H9 (cell line): ENCODE results near the gene BIRC3. TPM values are rescaled to one million over a fixed set of nuclear protein-coding genes. Genes with fewer than 3 reads are reported as not detected.

Experiments
- DNase-seq: peaks from one replicate; pipeline ENCODE4 v3.0.0-alpha.2; 2017
- H2AFZ ChIP-seq: one replicate; pipeline ENCODE4 v1.6.1; 2013; ENCODE audit warnings: mild to moderate bottlenecking, low read length, control low read depth, moderate library complexity
- H2AK5ac ChIP-seq: 2 replicates; pipeline ENCODE4 v1.6.1; 2013; ENCODE audit warnings: low read length, control low read depth, mixed read lengths; ENCODE audit not compliant: insufficient read length
- H2BK120ac ChIP-seq: one replicate; pipeline ENCODE4 v1.6.1; 2013; ENCODE audit warnings: low read depth, mild to moderate bottlenecking, low read length, control low read depth, inconsistent platforms; ENCODE audit not compliant: poor library complexity, severe bottlenecking
- H2BK12ac ChIP-seq: 2 replicates; pipeline ENCODE4 v1.6.1; 2013; ENCODE audit warnings: low read length, control low read depth, mixed read lengths, low read depth; ENCODE audit not compliant: insufficient read length
- H2BK15ac ChIP-seq: 2 replicates; pipeline ENCODE4 v1.6.1; 2013; ENCODE audit warnings: low read depth, low read length, control low read depth
- H2BK20ac ChIP-seq: one replicate; pipeline ENCODE4 v1.6.1; 2013; ENCODE audit warnings: low read depth, mild to moderate bottlenecking, low read length, control low read depth, inconsistent platforms; ENCODE audit not compliant: poor library complexity, severe bottlenecking
- H2BK5ac ChIP-seq: 2 replicates; pipeline ENCODE4 v1.6.1; 2013; ENCODE audit warnings: low read length, control low read depth, mixed read lengths; ENCODE audit not compliant: insufficient read length
- H3K14ac ChIP-seq: 2 replicates; pipeline ENCODE4 v1.6.1; 2013; ENCODE audit warnings: low read length, control low read depth; ENCODE audit not compliant: insufficient read depth
- H3K18ac ChIP-seq: 2 replicates; pipeline ENCODE4 v1.6.1; 2013; ENCODE audit warnings: low read depth, mild to moderate bottlenecking, mixed read lengths, low read length, control low read depth; ENCODE audit not compliant: insufficient read length
- H3K23ac ChIP-seq: 2 replicates; pipeline ENCODE4 v1.6.1; 2013; ENCODE audit warnings: low read length, control low read depth, mixed read lengths, low read depth; ENCODE audit not compliant: insufficient read length
- H3K23me2 ChIP-seq: 2 replicates; pipeline ENCODE4 v1.6.1; 2013; ENCODE audit warnings: low read depth, mild to moderate bottlenecking, mixed read lengths, low read length, control low read depth; ENCODE audit not compliant: insufficient read length, poor library complexity, severe bottlenecking
- H3K27ac ChIP-seq: 2 replicates; pipeline ENCODE4 v1.5.1; 2013; ENCODE audit warnings: low read length, control low read depth, mixed read lengths, low read depth; ENCODE audit not compliant: insufficient read length
- H3K27me3 ChIP-seq: 2 replicates; pipeline ENCODE4 v1.6.1; 2013; ENCODE audit warnings: low read length, control low read depth, inconsistent platforms; ENCODE audit not compliant: insufficient read depth
- H3K4ac ChIP-seq: 2 replicates; pipeline ENCODE4 v1.6.1; 2013; ENCODE audit warnings: low read depth, mild to moderate bottlenecking, control low read depth, inconsistent platforms, low read length, moderate library complexity
- H3K4me1 ChIP-seq: 2 replicates; pipeline ENCODE4 v1.6.1; 2013; ENCODE audit warnings: low read length, control low read depth, inconsistent platforms; ENCODE audit not compliant: insufficient read depth
- H3K4me2 ChIP-seq: 2 replicates; pipeline ENCODE4 v1.6.1; 2013; ENCODE audit warnings: low read length, control low read depth, mixed read lengths; ENCODE audit not compliant: insufficient read length, insufficient read depth
- H3K56ac ChIP-seq: 2 replicates; pipeline ENCODE4 v1.6.1; 2013; ENCODE audit warnings: low read depth, mild to moderate bottlenecking, mixed read lengths, low read length, control low read depth; ENCODE audit not compliant: insufficient read length
- H3K79me1 ChIP-seq: 2 replicates; pipeline ENCODE4 v1.6.1; 2013; ENCODE audit warnings: low read depth, mild to moderate bottlenecking, moderate library complexity, low read length, control low read depth, inconsistent platforms; ENCODE audit not compliant: insufficient read depth, poor library complexity, severe bottlenecking
- H3K79me2 ChIP-seq: 2 replicates; pipeline ENCODE4 v1.6.1; 2013; ENCODE audit warnings: low read length, control low read depth, inconsistent platforms; ENCODE audit not compliant: insufficient read depth
- H3K9ac ChIP-seq: 2 replicates; pipeline ENCODE4 v1.6.1; 2013; ENCODE audit warnings: low read length, control low read depth, mixed read lengths; ENCODE audit not compliant: insufficient read length; ENCODE audit errors: extremely low read depth
- H3K9me3 ChIP-seq: one replicate; pipeline ENCODE4 v1.6.1; 2013; ENCODE audit warnings: low read depth, low read length, inconsistent platforms; ENCODE audit not compliant: control insufficient read depth
- H3T11ph ChIP-seq: one replicate; pipeline ENCODE4 v1.6.1; 2013; ENCODE audit warnings: mild to moderate bottlenecking, low read length, control low read depth, inconsistent platforms
- H4K20me1 ChIP-seq: one replicate; pipeline ENCODE4 v1.6.1; 2013; ENCODE audit not compliant: control insufficient read depth, insufficient read length, insufficient read depth
- H4K5ac ChIP-seq: 2 replicates; pipeline ENCODE4 v1.6.1; 2013; ENCODE audit warnings: low read depth, mild to moderate bottlenecking, mixed read lengths, low read length, control low read depth; ENCODE audit not compliant: insufficient read length
- H4K8ac ChIP-seq: replicated peaks from 2 replicates; pipeline ENCODE4 v1.6.1; 2013; ENCODE audit warnings: low read length, control low read depth, mixed read lengths, low read depth; ENCODE audit not compliant: insufficient read length
- H4K91ac ChIP-seq: 2 replicates; pipeline ENCODE4 v1.6.1; 2013; ENCODE audit warnings: low read depth, mild to moderate bottlenecking, moderate library complexity, mixed read lengths, low read length, control low read depth; ENCODE audit not compliant: insufficient read length
- H3K27ac Mint-ChIP-seq, 3 experiments: 2 replicates in 2 of 3; 3 replicates in 1 of 3; pipeline ENCODE4 v1.8.0; 2020 to 2021; ENCODE audit warnings: mixed read lengths in 3 of 3, mild to moderate bottlenecking in 1 of 3, moderate library complexity in 1 of 3
- H3K27me3 Mint-ChIP-seq: 2 replicates; pipeline ENCODE4 v1.8.0; 2021; ENCODE audit warnings: low read depth, mild to moderate bottlenecking, moderate library complexity, mixed read lengths
- H3K36me3 Mint-ChIP-seq, 3 experiments: 2 replicates in 2 of 3; 3 replicates in 1 of 3; pipeline ENCODE4 v1.8.0; 2020 to 2021; ENCODE audit warnings: low read depth in 3 of 3, mixed read lengths in 3 of 3; ENCODE audit not compliant: insufficient read depth in 1 of 3
- H3K4me1 Mint-ChIP-seq, 2 experiments: 2 replicates each; pipeline ENCODE4 v1.8.0; 2020; ENCODE audit warnings: mixed read lengths in 2 of 2
- H3K4me3 Mint-ChIP-seq, 2 experiments: 2 replicates in 1 of 2; 3 replicates in 1 of 2; pipeline ENCODE4 v1.8.0; 2020 to 2021; ENCODE audit warnings: mild to moderate bottlenecking in 2 of 2, mixed read lengths in 2 of 2, moderate library complexity in 1 of 2
- H3K9me3 Mint-ChIP-seq, 2 experiments: 2 replicates in 1 of 2; 3 replicates in 1 of 2; pipeline ENCODE4 v1.8.0; 2020; ENCODE audit warnings: mild to moderate bottlenecking in 2 of 2, mixed read lengths in 2 of 2, moderate library complexity in 1 of 2
- CTCF ChIP-seq: fragments of 200-600 bp; sonication (generic); conservative IDR thresholded peaks from 3 replicates; pipeline ENCODE4 v1.8.0; 2021; ENCODE audit warnings: antibody characterized with exemption, mild to moderate bottlenecking
- WGBS: extraction: QIAGEN DNeasy Blood & Tissue Kit; methylation state at CpG from one replicate; pipeline ENCODE4 v1.1.7; 2013; ENCODE audit warnings: missing lambda C conversion rate, low lambda C conversion rate, mixed read lengths; ENCODE audit not compliant: insufficient read length; ENCODE audit errors: extremely low coverage; 5-methylcytosine and 5-hydroxymethylcytosine counted together
- long read RNA-seq: library from polyadenylated mRNA; unstranded; transcript quantifications from one replicate; pipeline ENCODE4 v2.0.0, GENCODE V29; 2020
- total RNA-seq: library from RNA; stranded (reverse); gene quantifications from 2 replicates; pipeline ENCODE4 v1.2.1, GENCODE V29; 2021

Gene BIRC3
- 0.04 and 0.18 TPM in 2 replicates for total RNA-seq
- long read RNA-seq = 0 reads

DNA sequence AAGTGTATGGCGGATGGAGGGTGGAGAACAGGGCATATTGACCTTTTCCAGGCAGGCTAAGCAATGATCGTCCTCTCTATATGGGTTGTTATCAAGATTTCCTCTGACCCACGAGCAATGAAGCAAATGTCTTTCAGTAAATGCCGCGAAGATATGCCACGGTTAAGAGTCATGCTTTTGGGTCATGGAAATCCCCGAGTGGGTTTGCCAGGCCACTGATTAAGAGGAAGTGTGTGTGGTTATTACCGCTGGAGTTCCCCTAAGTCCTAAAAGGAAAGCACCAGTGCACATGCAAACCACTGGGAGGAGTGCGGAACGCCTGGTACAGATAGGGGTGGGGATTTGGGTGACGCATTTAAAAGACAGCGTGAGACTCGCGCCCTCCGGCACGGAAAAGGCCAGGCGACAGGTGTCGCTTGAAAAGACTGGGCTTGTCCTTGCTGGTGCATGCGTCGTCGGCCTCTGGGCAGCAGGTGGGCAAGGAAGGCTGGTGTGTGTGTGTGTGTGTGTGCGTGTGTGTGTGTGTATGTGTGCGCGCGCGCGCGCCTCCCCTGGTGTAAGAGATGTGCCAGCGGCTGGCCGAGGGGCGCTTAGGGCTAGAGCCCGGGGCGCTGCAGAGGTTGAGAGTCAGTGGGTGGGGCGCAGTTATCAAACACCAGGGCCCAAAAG lies at the start of gene BIRC3:
Gene BIRC3, plus strand, starts transcription at position 386 of the 669 bp plus-strand sequence. CDS start 7,026 bp downstream, outside the sequence.
- H3K27ac ChIP-seq = no peak within 1 kb of the TSS
- H3K14ac ChIP-seq = no peak within 1 kb of the TSS
- H3K18ac ChIP-seq = no peak within 1 kb of the TSS
- H3T11ph ChIP-seq = no peak within 1 kb of the TSS
- no peaks in the 10 kb centered on the region for H3K79me2 ChIP-seq
- no peak within 1 kb of the TSS for H2BK120ac ChIP-seq
- no peak within 1 kb of the TSS for H3K4ac ChIP-seq
- H2BK15ac ChIP-seq = no peak within 1 kb of the TSS
- no peaks in the 10 kb centered on the region; the same call in 1 of the 2 replicates for H3K27me3 ChIP-seq
- peak within 1 kb of the TSS; percentile 60 for H3K4me2 ChIP-seq
- H4K5ac ChIP-seq = no peak within 1 kb of the TSS
- peak; percentile 83 for DNase-seq
- H3K56ac ChIP-seq = no peak within 1 kb of the TSS
- no peak within 1 kb of the TSS for H2BK12ac ChIP-seq
- H3K4me1 ChIP-seq = peaks cover 2% of the 10 kb centered on the region; the same call in 1 of the 2 replicates
- no peaks in the 10 kb centered on the region for H3K36me3 Mint-ChIP-seq
- H3K27ac Mint-ChIP-seq = 0 out of 7 replicates have a peak within 1 kb of the TSS, but pooled peaks of 1 of the 3 experiments have one; percentile 43
- no peaks in the 10 kb centered on the region for H3K9me3 Mint-ChIP-seq
- WGBS = no CpG with 5 or more reads among the region's 34 CpGs
- H3K79me1 ChIP-seq = no peaks in the 10 kb centered on the region
- no peaks in the 10 kb centered on the region for H4K20me1 ChIP-seq
- no peak within 1 kb of the TSS for H3K9ac ChIP-seq
- H2AK5ac ChIP-seq = no peak within 1 kb of the TSS
- H3K23me2 ChIP-seq = peaks cover 8% of the 10 kb centered on the region
- H3K27me3 Mint-ChIP-seq = peaks cover 27% of the 10 kb centered on the region
- no peak within 1 kb of the TSS for H3K23ac ChIP-seq
- H3K4me3 Mint-ChIP-seq = peak within 1 kb of the TSS; percentile 82 to 84
- no peak within 1 kb of the TSS for H4K91ac ChIP-seq
- peaks cover 6% of the 10 kb centered on the region in 2 experiments; a peak in 3 of 4 replicates for H3K4me1 Mint-ChIP-seq
- H2AFZ ChIP-seq = no peak within 1 kb of the TSS
- H2BK20ac ChIP-seq = no peak within 1 kb of the TSS
- no peaks in the 10 kb centered on the region for H3K9me3 ChIP-seq
- no peak within 1 kb of the TSS for H4K8ac ChIP-seq
- H2BK5ac ChIP-seq = no peak within 1 kb of the TSS
- no peak; the same call in 2 of the 3 replicates for TF ChIP-seq CTCF
